ENCODE measurements around the gene NKAIN2. TPM values are rescaled to one million over a fixed set of nuclear protein-coding genes. Genes with fewer than 3 reads are reported as not detected.

The NKAIN2 gene
- total and polyA plus RNA-seq, 9 of the 15 experiments (the other 6 are each of a cell fraction or from before 2014, with no cell fraction given), result not detected

GRCh38 chr6:124433387-124434160 lies 629.9 kb downstream of the NKAIN2 start:
- WGBS (ENCODE audit: insufficient coverage, low coverage, missing lambda C conversion rate), result 0% methylated on average over 6 of the region's 6 CpGs
- no peaks in the 10 kb centered on the region for H4K20me1 ChIP-seq (replicated peaks; ENCODE audit: control insufficient read depth, insufficient read depth, low read length)
- TF ChIP-seq HNRNPH1 (optimal IDR thresholded peaks at IDR 0.05; ENCODE audit: low read depth, low read length), result no peak
- no TSS peak for BruUV-seq (replicated peaks)
- ATAC-seq (no peak), DNase-seq (ENCODE audit: extremely low read depth in 1 of 4, low spot score in 3 of 4) (no peak), FAIRE-seq (no peak)
- no peak overlapping the region for H3K9ac ChIP-seq (ENCODE audit: insufficient read depth in 1 of 2, low read depth in 2 of 2, low read length in 2 of 2)
- H3K4me3 ChIP-seq, result no peak overlapping the region
- ChIA-PET POLR2A (no interaction called here), CTCF (ENCODE audit: low intra/inter-chr PET ratio) (no interaction called here)
- H3K79me2 ChIP-seq (ENCODE audit: control insufficient read depth, insufficient read depth, low read length), result no peaks in the 10 kb centered on the region
- in situ Hi-C loops (cut with MboI), result no loop called here
- H3K4me1 ChIP-seq (replicated peaks in 1 of 2; ENCODE audit: control insufficient read depth in 2 of 2, insufficient read depth in 2 of 2, low read length in 2 of 2), result no peaks in the 10 kb centered on the region
- H3K27me3 ChIP-seq (ENCODE audit: control insufficient read depth in 2 of 2, insufficient read depth in 2 of 2, low read length in 2 of 2), result no peaks in the 10 kb centered on the region
- no peaks in the 10 kb centered on the region for H3K9me1 ChIP-seq (ENCODE audit: control insufficient read depth, insufficient read depth, low read length)
- H3K4me2 ChIP-seq (ENCODE audit: insufficient read depth, low read length), result no peak overlapping the region
- intact Hi-C loops (cut with micrococcal nuclease), result no loop called here
- H3K9me3 ChIP-seq (replicated peaks; ENCODE audit: control insufficient read depth, insufficient read depth, low read depth, low read length), result no peaks in the 10 kb centered on the region
- H3K27ac ChIP-seq (ENCODE audit: extremely low read depth, low read depth, low read length), result no peak overlapping the region
- H2AFZ ChIP-seq (ENCODE audit: low read depth, low read length), result no peak overlapping the region
- H3K36me3 ChIP-seq (ENCODE audit: control insufficient read depth, insufficient read depth, low read length), result no peaks in the 10 kb centered on the region

GRCh38 chr6:124434421-124434820 lies 630.8 kb downstream of the NKAIN2 start:
- no peak overlapping the region for H3K4me2 ChIP-seq (ENCODE audit: insufficient read depth, low read length)
- no peak for FAIRE-seq
- DNase-seq (ENCODE audit: extremely low read depth in 1 of 4, low spot score in 3 of 4), result no peak
- CTCF ChIA-PET (ENCODE audit: low intra/inter-chr PET ratio), result no interaction called here
- no peak overlapping the region for H3K9ac ChIP-seq (ENCODE audit: insufficient read depth in 1 of 2, low read depth in 2 of 2, low read length in 2 of 2)
- in situ Hi-C loops (cut with MboI) (no loop called here), intact Hi-C loops (cut with micrococcal nuclease) (no loop called here)
- no peak overlapping the region for H3K27ac ChIP-seq (ENCODE audit: extremely low read depth, low read depth, low read length)
- no peaks in the 10 kb centered on the region for H3K36me3 ChIP-seq (ENCODE audit: control insufficient read depth, insufficient read depth, low read length)
- H4K20me1 ChIP-seq (replicated peaks; ENCODE audit: control insufficient read depth, insufficient read depth, low read length), result no peaks in the 10 kb centered on the region
- ATAC-seq, result no peak
- H3K79me2 ChIP-seq (ENCODE audit: control insufficient read depth, insufficient read depth, low read length), result no peaks in the 10 kb centered on the region
- POLR2A ChIA-PET, result no interaction called here
- H3K9me1 ChIP-seq (ENCODE audit: control insufficient read depth, insufficient read depth, low read length), result no peaks in the 10 kb centered on the region
- H3K27me3 ChIP-seq (ENCODE audit: control insufficient read depth in 2 of 2, insufficient read depth in 2 of 2, low read length in 2 of 2), result no peaks in the 10 kb centered on the region
- H3K4me3 ChIP-seq, result no peak overlapping the region
- no peak overlapping the region for H2AFZ ChIP-seq (ENCODE audit: low read depth, low read length)
- BruUV-seq (replicated peaks), result no TSS peak
- H3K9me3 ChIP-seq (replicated peaks; ENCODE audit: control insufficient read depth, insufficient read depth, low read depth, low read length), result no peaks in the 10 kb centered on the region
- WGBS (ENCODE audit: insufficient coverage, low coverage, missing lambda C conversion rate), result 5% methylated on average over 2 of the region's 2 CpGs
- H3K4me1 ChIP-seq (replicated peaks in 1 of 2; ENCODE audit: control insufficient read depth in 2 of 2, insufficient read depth in 2 of 2, low read length in 2 of 2), result no peaks in the 10 kb centered on the region
- TF ChIP-seq CC2D1A (IDR thresholded peaks at IDR 0.05) (no peak), JUND (IDR thresholded peaks at IDR 0.05; ENCODE audit: borderline replicate concordance, low read depth, low read length) (no peak), JUND (tag; IDR thresholded peaks at IDR 0.05; ENCODE audit: borderline replicate concordance, low read depth, low read length) (no peak), SIN3B (IDR thresholded peaks at IDR 0.05; ENCODE audit: low read depth) (no peak), PCBP1 (IDR thresholded peaks at IDR 0.05; ENCODE audit: low read depth, low read length, poor library complexity, severe bottlenecking) (no peak), TCF7L2 (IDR thresholded peaks at IDR 0.05; ENCODE audit: low read depth, low read length) (no peak), ZNF512 (tag; IDR thresholded peaks at IDR 0.05) (no peak), HNRNPH1 (optimal IDR thresholded peaks at IDR 0.05; ENCODE audit: low read depth, low read length) (no peak), SMARCE1 (IDR thresholded peaks at IDR 0.05) (no peak)
